Measurements from ENCODE around the gene ST6GALNAC1.

GRCh38 chr17:76681222-76682137 lies 37.9 kb upstream of the ST6GALNAC1 start:
- TF ChIP-seq CTCF (IDR thresholded peaks at IDR 0.05) = peak; percentile 89
- TF ChIP-seq ZFX (IDR thresholded peaks at IDR 0.05; ENCODE audit: borderline replicate concordance) = no peak
